NCI-H446 (cell line): ENCODE measurements around the gene KCNH1.
A peak's percentile ranks its signal among the peaks of the same experiment; 100 is the strongest.
"Not testable (repeated sequence)": the region's sequence is repeated elsewhere in the genome, so short reads cannot be mapped to it uniquely, and the experiment has no call there.

Experiments used
- DNase-seq, 2 experiments: peaks; one replicate each; lab custom pipeline; 2025; lab: John Stamatoyannopoulos, UW

Gene KCNH1

GRCh38 chr1:210681158-210681557, 452.8 kb downstream of the KCNH1 start:
- DNase-seq, result no peak

GRCh38 chr1:210678306-210678705, 455.6 kb downstream of the KCNH1 start:
- DNase-seq, result no peak

- DNase-seq, result no peak
Observed at GRCh38 chr1:210677533-210677932, 456.4 kb downstream of the KCNH1 start.

DNA sequence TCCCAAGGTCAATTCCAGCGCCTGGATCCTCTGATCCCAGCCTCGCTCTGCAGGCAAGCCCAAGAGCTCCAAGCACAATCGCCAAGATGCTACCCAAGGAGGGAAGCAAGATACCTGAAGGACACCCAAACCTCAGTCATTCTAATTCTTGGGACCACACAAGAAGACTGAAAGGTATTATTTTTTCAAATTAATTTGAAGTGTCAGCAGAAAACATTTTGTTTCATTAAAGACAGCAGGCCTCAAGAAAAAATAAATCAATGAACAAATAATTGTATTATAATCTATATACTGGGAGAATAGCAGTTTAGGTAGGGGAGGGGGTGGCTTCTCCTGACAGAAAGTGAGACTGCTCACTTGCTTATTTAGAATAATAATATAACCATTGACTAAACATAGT, 457.4 kb downstream of the KCNH1 start:
- no peak for DNase-seq

GRCh38 chr1:210674151-210674550, 459.8 kb downstream of the KCNH1 start:
- no peak for DNase-seq

DNA sequence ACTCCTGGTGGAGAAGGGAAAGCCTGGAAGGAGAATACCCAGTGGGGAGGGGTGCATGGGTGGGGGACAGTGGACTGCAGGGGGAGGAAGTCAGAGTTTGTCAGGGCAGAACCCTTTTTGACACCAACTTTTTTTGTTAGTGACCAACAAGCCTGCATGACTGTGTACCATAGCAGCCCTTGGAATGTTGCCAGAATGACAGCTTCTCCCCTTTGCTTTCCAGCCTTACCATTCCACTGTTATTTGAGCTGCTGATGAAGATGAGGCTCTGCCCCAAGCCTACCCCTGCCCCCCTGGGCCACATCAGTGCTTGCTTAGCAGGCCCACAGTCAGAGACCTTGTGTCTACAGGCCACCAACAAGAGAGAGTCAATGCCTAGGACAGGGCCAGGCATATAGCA, 464.0 kb downstream of the KCNH1 start:
- peak in 1 of 2 experiments; percentile 43 for DNase-seq

- DNase-seq, result peak in 1 of 2 experiments; percentile 43
Observed at GRCh38 chr1:210663730-210664573, 470.0 kb downstream of the KCNH1 start.

DNA sequence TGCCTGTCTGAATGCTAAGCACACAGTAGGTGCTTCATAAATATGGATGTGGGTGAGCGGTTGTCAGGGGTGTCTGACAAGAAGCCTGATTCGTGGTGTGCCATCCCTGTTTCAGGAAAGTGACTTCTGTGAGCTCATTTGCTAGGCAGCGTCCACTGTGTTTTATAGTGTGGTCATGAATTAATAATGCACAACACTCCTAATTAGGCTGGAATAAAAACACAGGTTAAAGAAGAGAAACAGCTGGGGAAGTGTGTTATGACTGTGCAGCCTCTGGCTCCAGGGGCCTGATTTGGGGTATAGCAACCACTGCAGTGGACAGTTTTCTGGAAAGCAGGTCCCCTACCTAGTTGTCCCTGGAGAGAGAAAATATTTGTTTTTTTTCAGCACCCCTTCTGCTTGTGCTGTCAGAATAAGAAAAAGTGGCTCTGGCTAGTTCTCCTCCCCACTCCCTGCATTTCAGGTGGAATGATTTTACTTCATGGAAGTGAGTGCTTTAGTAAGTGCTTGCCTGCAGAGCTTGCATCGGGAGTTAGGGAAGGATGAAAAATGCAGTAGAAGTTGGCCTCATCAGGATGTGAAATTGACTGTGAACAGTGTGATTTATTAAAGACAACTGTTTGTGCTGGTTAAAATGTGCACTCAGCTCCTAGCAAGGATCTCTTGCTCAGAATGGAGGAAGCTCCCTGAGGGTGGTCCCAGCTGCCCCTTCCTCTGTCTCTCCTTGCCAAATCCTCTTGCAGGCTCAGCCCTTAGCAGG, 471.5 kb downstream of the KCNH1 start:
- no peak for DNase-seq

DNA sequence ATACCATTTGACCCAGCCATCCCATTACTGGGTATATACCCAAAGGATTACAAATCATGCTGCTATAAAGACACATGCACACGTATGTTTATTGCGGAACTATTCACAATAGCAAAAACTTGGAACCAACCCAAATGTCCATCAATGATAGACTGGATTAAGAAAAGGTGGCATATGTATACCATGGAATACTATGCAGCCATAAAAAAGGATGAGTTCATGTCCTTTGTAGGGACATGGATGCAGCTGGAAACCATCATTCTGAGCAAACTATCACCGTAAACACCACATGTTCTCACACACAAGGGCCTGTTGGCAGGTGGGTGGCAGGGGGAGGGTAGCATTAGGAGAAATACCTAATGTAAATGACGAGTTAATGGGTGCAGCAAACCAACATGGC, 472.4 kb downstream of the KCNH1 start:
- not testable (repeated sequence) for DNase-seq

DNA sequence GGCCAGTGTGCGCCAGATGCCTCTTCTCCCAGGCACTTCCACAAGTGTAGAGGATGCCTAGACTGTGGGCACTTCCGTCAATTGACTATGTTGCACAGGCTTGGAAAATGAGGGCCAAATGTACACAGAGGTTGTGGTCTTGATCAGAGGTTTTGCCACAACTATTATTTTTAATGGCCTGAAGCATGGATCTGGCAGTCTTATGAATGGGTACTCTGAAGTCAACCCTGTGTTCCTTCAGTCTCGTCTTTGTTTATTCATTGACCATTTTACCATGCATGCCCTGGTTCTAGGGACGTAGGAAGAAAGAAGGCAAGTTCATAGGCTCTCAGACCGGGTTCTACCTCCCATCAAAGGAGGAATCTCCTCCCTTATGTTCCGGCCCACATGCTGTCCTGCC, 476.1 kb downstream of the KCNH1 start:
- no peak for DNase-seq

GRCh38 chr1:210655511-210655910, 478.4 kb downstream of the KCNH1 start:
- no peak for DNase-seq

- no peak for DNase-seq
Observed at GRCh38 chr1:210654176-210654981, 479.6 kb downstream of the KCNH1 start.

DNA sequence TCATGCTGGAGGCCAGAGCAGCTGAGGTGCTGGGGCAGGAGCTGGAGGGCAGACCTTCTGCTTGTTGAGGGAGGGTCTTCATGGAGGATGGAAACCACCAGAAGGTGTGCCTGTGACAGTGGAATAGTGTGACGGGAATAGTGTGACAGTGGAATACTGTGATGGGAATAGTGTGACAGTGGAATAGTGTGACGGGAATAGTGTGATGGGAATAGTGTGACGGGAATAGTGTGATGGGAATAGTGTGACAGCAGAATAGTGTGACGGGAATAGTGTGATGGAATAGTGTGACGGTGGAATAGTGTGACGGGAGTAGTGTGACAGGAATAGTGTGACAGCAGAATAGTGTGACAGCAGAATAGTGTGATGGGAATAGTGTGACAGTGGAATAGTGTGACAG, 480.2 kb downstream of the KCNH1 start:
- DNase-seq, result no peak

GRCh38 chr1:210652329-210652954, 481.5 kb downstream of the KCNH1 start:
- no peak for DNase-seq

- no peak for DNase-seq
Observed at GRCh38 chr1:210650403-210650802, 483.5 kb downstream of the KCNH1 start.

- no peak for DNase-seq
Observed at GRCh38 chr1:210648588-210649269, 485.2 kb downstream of the KCNH1 start.

GRCh38 chr1:210647406-210648333, 486.3 kb downstream of the KCNH1 start:
- DNase-seq, result peak; percentile 16 to 41

GRCh38 chr1:210646258-210646616, 487.7 kb downstream of the KCNH1 start:
- DNase-seq, result no peak

DNA sequence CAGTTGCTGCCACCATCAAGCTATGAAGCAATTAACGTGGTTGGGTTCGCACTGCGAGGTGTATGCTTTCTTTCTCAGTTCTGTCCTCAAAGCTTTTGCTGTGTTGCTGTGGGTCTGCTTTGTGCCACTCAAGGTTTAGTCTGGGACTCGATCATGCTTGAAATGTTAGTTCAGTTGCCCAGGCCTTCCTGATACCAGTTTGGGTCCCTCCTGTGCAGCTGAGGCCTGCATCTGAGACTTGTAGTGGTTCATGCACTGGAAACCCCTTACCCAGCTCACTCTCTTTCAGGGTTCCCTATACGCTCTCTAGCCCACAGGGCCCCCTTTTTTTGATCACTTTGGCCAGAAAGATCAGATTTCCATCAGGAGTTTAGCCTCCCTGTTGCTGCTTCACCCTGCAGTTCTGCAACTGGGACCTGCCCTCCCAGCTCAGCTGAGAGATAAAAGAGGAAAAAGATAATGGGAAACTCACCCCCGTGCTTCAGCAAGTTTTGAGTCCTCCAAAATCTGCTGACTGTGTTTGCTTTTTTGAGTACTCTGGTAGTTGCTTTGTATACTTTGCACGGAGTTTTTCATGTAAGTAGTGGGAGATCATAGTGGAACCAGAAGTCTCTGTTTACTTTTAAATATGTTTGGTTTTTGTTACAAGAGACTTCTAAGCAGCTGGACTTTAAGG, 488.2 kb downstream of the KCNH1 start:
- DNase-seq, result no peak

DNA sequence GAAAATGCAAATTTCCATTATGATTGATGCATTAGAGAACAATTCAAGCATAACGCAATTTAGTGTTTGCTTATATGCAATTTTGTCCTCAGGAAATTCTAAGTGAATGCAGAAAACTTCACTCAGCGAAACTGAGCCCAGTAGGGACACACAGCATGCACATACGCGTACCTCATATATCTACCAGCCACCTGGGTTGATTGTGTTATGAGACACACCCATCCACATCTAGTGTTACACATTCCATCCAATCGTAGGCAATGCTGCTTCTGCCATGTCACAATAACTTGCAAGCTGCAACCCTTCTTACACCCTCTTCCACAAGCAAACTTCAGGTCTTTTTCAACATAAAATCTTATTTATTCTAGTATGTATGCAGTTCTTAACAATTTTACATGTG, 492.4 kb downstream of the KCNH1 start:
- DNase-seq, result no peak
